Hepatocyte (in vitro differentiated cells): ENCODE results near the gene APBA3. TPM values are rescaled to one million over a fixed set of nuclear protein-coding genes. Genes with fewer than 3 reads are reported as not detected.

Experiments used
- DNase-seq: peaks from one replicate; pipeline ENCODE4 v3.0.0-alpha.2; 2016; ENCODE audit warnings: low spot score
- H2AFZ ChIP-seq: fragments of 200-600 bp; sonication (generic); 2 replicates; pipeline ENCODE4 v1.6.0; 2016; ENCODE audit warnings: antibody characterized with exemption, mild to moderate bottlenecking
- H3K27ac ChIP-seq: fragments of 200-600 bp; sonication (generic); 2 replicates; pipeline ENCODE4 v1.5.1; 2016; ENCODE audit warnings: mild to moderate bottlenecking
- H3K27me3 ChIP-seq: fragments of 200-600 bp; sonication (generic); 2 replicates; pipeline ENCODE4 v1.6.1; 2016
- H3K36me3 ChIP-seq: fragments of 200-600 bp; sonication (generic); replicated peaks from 2 replicates; pipeline ENCODE4 v1.5.1; 2016; ENCODE audit warnings: low read depth; ENCODE audit not compliant: insufficient read depth
- H3K4me1 ChIP-seq: fragments of 200-600 bp; sonication (generic); 2 replicates; pipeline ENCODE4 v1.5.1; 2016; ENCODE audit warnings: mild to moderate bottlenecking, moderate library complexity; ENCODE audit not compliant: insufficient read depth
- H3K4me2 ChIP-seq: fragments of 200-600 bp; sonication (generic); 2 replicates; pipeline ENCODE4 v1.6.0; 2016
- H3K4me3 ChIP-seq: fragments of 200-600 bp; sonication (generic); 2 replicates; pipeline ENCODE4 v1.5.1; 2016; ENCODE audit warnings: mild to moderate bottlenecking
- H3K79me2 ChIP-seq: fragments of 200-600 bp; sonication (generic); 2 replicates; pipeline ENCODE4 v1.6.0; 2017; ENCODE audit warnings: mild to moderate bottlenecking
- H3K9me2 ChIP-seq: fragments of 200-600 bp; sonication (generic); replicated peaks from 2 replicates; pipeline ENCODE4 v1.6.0; 2017; ENCODE audit warnings: mild to moderate bottlenecking; ENCODE audit not compliant: insufficient read depth
- H3K9me3 ChIP-seq: fragments of 200-600 bp; sonication (generic); 2 replicates; pipeline ENCODE4 v1.5.1; 2016; ENCODE audit warnings: low read depth, mild to moderate bottlenecking
- H4K20me1 ChIP-seq: fragments of 200-600 bp; sonication (generic); 2 replicates; pipeline ENCODE4 v1.6.0; 2016; ENCODE audit warnings: mild to moderate bottlenecking; ENCODE audit not compliant: insufficient read depth, poor library complexity, severe bottlenecking
- EZH2 ChIP-seq: fragments of 200-600 bp; sonication (generic); IDR thresholded peaks from 2 replicates; pipeline ENCODE4 v1.6.1; 2016; ENCODE audit warnings: antibody characterized with exemption, mild to moderate bottlenecking, borderline replicate concordance
- EZH2phosphoT487 ChIP-seq: fragments of 200-600 bp; sonication (generic); IDR thresholded peaks from one replicate; pipeline ENCODE4 v1.6.1; 2018; ENCODE audit warnings: antibody characterized with exemption, mild to moderate bottlenecking, low read depth, moderate library complexity; ENCODE audit not compliant: unreplicated experiment, severe bottlenecking
- WGBS: methylation state at CpG from one replicate; pipeline ENCODE4 v1.1.6; 2016; ENCODE audit warnings: low lambda C conversion rate; ENCODE audit errors: missing lambda C conversion rate; 5-methylcytosine and 5-hydroxymethylcytosine counted together
- polyA plus RNA-seq: library from polyadenylated mRNA; unstranded; fragments of >200 nt; fragmentation: Nextera tagmentation; extraction: Ambion mirVana; gene quantifications from 2 replicates; pipeline ENCODE4 v1.2.1, GENCODE V29; 2016
- total RNA-seq: library from RNA; depleted of rRNA; stranded (reverse); fragments of >200 nt; gene quantifications from 2 replicates; pipeline ENCODE4 v1.2.3, GENCODE V29; 2014
- TF ChIP-seq, protein P1 (sequence below): fragments of 200-600 bp; sonication (generic); IDR thresholded peaks from 2 replicates; pipeline ENCODE4 v1.5.1; 2016; ENCODE audit warnings: antibody characterized with exemption, mild to moderate bottlenecking; ENCODE audit not compliant: poor library complexity

The APBA3 gene
- total and polyA plus RNA-seq, 2 experiments from 2014 or later: 20.7 to 25.5 TPM

DNA sequence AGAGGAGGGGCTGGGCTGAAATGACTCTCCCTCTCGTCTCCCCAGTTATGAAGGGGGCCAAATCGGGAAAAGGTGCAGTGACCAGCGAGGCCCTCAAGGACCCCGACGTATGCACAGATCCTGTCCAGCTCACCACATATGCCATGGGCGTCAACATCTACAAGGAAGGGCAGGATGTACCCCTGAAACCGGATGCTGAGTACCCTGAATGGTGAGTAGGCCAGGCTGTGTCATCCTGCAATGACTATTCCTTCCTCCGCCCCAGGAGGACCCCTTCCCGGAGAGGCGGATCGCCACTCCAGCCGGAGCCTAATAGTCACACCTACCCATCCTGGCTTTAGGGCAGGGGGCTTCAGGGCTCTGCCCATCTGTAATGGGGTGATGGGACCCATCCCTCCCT lies 3.6 kb upstream of the APBA3 start:
- no peak for DNase-seq
- WGBS: 99% methylated on average over 12 of the region's 12 CpGs
- H3K4me3 ChIP-seq: no peak overlapping the region
- H2AFZ ChIP-seq: no peak overlapping the region
- peaks cover 22% of the 10 kb centered on the region for H3K79me2 ChIP-seq
- TF ChIP-seq, protein P1, sequence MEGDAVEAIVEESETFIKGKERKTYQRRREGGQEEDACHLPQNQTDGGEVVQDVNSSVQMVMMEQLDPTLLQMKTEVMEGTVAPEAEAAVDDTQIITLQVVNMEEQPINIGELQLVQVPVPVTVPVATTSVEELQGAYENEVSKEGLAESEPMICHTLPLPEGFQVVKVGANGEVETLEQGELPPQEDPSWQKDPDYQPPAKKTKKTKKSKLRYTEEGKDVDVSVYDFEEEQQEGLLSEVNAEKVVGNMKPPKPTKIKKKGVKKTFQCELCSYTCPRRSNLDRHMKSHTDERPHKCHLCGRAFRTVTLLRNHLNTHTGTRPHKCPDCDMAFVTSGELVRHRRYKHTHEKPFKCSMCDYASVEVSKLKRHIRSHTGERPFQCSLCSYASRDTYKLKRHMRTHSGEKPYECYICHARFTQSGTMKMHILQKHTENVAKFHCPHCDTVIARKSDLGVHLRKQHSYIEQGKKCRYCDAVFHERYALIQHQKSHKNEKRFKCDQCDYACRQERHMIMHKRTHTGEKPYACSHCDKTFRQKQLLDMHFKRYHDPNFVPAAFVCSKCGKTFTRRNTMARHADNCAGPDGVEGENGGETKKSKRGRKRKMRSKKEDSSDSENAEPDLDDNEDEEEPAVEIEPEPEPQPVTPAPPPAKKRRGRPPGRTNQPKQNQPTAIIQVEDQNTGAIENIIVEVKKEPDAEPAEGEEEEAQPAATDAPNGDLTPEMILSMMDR: no peak
- TF ChIP-seq EZH2 (no peak), EZH2phosphoT487 (no peak)
- no peak overlapping the region for H3K27ac ChIP-seq
- no peaks in the 10 kb centered on the region for H3K27me3 ChIP-seq
- H3K9me3 ChIP-seq: no peaks in the 10 kb centered on the region
- no peaks in the 10 kb centered on the region for H3K9me2 ChIP-seq
- H4K20me1 ChIP-seq: no peaks in the 10 kb centered on the region
- H3K36me3 ChIP-seq: no peaks in the 10 kb centered on the region
- no peak overlapping the region for H3K4me2 ChIP-seq
- peaks cover 3% of the 10 kb centered on the region for H3K4me1 ChIP-seq

DNA sequence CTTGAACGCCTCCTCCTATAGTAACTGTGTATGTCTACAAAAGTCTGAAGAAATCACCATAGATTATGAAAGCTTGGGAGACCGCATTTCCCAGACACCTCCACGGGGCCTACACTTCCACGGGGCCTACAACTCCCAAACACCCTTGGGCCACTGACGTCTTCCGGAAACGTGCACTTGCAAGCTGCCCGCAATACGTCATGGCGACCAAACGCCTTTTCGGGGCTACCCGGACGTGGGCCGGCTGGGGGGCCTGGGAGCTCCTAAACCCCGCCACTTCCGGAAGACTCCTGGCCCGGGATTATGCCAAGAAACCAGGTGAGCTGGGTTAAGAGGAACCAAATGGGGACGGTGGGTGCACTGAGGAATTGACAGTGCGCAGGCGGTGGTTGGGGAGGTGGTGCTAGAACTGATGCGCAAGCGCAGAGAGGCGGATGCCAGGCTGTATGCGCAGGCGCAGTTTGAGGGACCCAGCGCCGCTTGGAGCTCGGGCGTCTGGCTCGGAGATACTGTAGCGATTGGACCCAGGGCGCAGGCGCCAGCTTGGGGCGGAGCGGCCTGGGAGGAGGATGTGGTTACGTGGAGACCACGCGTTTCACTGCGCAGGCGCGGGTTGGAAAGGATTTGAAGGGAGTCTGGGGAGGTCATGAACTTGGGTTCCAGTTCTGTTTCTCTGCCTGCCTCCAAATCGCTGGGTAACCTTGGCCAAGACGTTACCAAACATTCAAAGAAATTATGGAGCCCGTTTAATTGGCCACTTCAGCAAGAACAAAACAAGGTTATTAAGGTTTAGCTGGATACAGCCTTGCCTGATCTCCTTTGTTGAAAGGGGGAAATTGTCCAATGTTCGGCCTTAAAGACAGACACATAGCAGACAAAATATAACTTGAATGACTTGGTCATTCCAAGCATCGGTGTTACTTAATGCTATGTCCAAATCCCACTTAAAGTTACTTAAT lies 1.3 kb upstream of the APBA3 start, which contains the start of gene MRPL54:
Gene MRPL54, plus strand, starts transcription at position 182 of the 959 bp plus-strand sequence. Its CDS starts 19 bp downstream, at position 201.
- Histone ChIP-seq H2AFZ (peak within 1 kb of the TSS; percentile 69), H3K9me2 (no peaks in the 10 kb centered on the region), H3K36me3 (no peaks in the 10 kb centered on the region), H3K79me2 (peaks cover 27% of the 10 kb centered on the region), H3K27me3 (no peaks in the 10 kb centered on the region), H3K9me3 (no peaks in the 10 kb centered on the region), H3K4me2 (peak within 1 kb of the TSS; percentile 65), H4K20me1 (no peaks in the 10 kb centered on the region), H3K4me1 (peaks cover 3% of the 10 kb centered on the region), H3K4me3 (peak within 1 kb of the TSS; percentile 97), H3K27ac (peak within 1 kb of the TSS; percentile 96)
- DNase-seq: peak; percentile 100
- TF ChIP-seq, protein P1: no peak
- WGBS: 5% methylated on average over 47 of the region's 47 CpGs

DNA sequence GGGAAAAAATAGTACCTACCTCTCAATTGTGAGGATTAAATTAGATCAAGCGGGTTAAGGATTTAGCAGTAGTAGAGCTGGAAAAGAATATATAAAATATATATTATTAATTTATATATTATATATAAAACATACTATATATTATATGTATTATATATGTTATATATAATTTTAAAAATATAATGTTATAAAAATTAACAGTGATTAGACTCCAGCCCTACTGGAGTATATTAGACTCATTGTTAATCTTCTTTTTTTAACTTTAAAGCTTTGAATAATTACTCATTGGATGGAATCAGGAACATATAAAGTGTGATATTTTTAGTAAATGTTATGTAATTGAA lies 610 bp upstream of the APBA3 start:
- H3K36me3 ChIP-seq: no peaks in the 10 kb centered on the region
- WGBS: 75% methylated on average over 1 of the region's 1 CpG
- TF ChIP-seq, protein P1: no peak
- TF ChIP-seq EZH2phosphoT487: no peak
- no peak for TF ChIP-seq EZH2
- no peaks in the 10 kb centered on the region for H3K9me3 ChIP-seq
- no peaks in the 10 kb centered on the region for H3K27me3 ChIP-seq
- H3K27ac ChIP-seq: peak overlapping the region; percentile 96
- H4K20me1 ChIP-seq: no peaks in the 10 kb centered on the region
- peak overlapping the region; percentile 63 for H3K4me2 ChIP-seq
- no peak overlapping the region for H2AFZ ChIP-seq
- no peaks in the 10 kb centered on the region for H3K9me2 ChIP-seq
- peaks cover 27% of the 10 kb centered on the region for H3K79me2 ChIP-seq
- no peak for DNase-seq
- H3K4me1 ChIP-seq: peaks cover 3% of the 10 kb centered on the region
- no peak overlapping the region for H3K4me3 ChIP-seq
